Caco-2 (cell line): ENCODE results near the gene CSN2. TPM values are rescaled to one million over a fixed set of nuclear protein-coding genes. Genes with fewer than 3 reads are reported as not detected.
"Not testable (repeated sequence)": the region's sequence is repeated elsewhere in the genome, so short reads cannot be mapped to it uniquely, and the experiment has no call there.

Experiments used
- BruUV-seq: library from RNA; stranded (reverse); fragments of 400-500 nt; replicated peaks from 2 replicates; lab custom pipeline; 2021; lab: Mats Ljungman, UMichigan
- CTCF ChIA-PET: fragments of 300-600 bp; sonication (Branson Sonifier 250); formaldehyde crosslinking; loops from one replicate; lab custom pipeline; 2022; ENCODE audit warnings: antibody characterized with exemption; lab: Charles Lee
- POLR2A ChIA-PET: fragments of 300-600 bp; sonication (Branson Sonifier 250); formaldehyde crosslinking; loops from one replicate; lab custom pipeline; 2022; ENCODE audit warnings: antibody characterized with exemption; lab: Charles Lee
- DNase-seq, 2 experiments: peaks; one replicate each; pipeline versions ENCODE4 v3.0.0 to v3.0.0-alpha.2; 2020 to 2022
- H3K27me3 ChIP-seq: replicated peaks from 2 replicates; pipeline ENCODE4 v1.6.0; 2011; ENCODE audit warnings: low read length; ENCODE audit not compliant: control insufficient read depth, insufficient read depth
- H3K36me3 ChIP-seq: 2 replicates; pipeline ENCODE4 v1.5.1; 2011; ENCODE audit warnings: low read length; ENCODE audit not compliant: control insufficient read depth, insufficient read depth
- H3K4me1 ChIP-seq: fragments of 250-450 bp; sonication (Bioruptor Pico); 2 replicates; pipeline ENCODE4 v1.5.1; 2020; ENCODE audit warnings: mild to moderate bottlenecking
- H3K4me3 ChIP-seq: 2 replicates; pipeline ENCODE4 v1.5.1; 2011; ENCODE audit warnings: low read depth, mild to moderate bottlenecking, control low read depth, low read length
- H3K9me3 ChIP-seq: fragments of 250-450 bp; sonication (Bioruptor Pico); 2 replicates; pipeline ENCODE4 v1.5.1; 2020; ENCODE audit warnings: mild to moderate bottlenecking, moderate library complexity
- H3K27ac Mint-ChIP-seq: one replicate; pipeline ENCODE4 v1.8.0; 2022; ENCODE audit warnings: mixed read lengths; ENCODE audit not compliant: unreplicated experiment
- H3K27me3 Mint-ChIP-seq: one replicate; pipeline ENCODE4 v1.8.0; 2022; ENCODE audit warnings: mixed read lengths; ENCODE audit not compliant: insufficient read depth, unreplicated experiment
- H3K36me3 Mint-ChIP-seq: one replicate; pipeline ENCODE4 v1.8.0; 2022; ENCODE audit warnings: mild to moderate bottlenecking, mixed read lengths; ENCODE audit not compliant: insufficient read depth, unreplicated experiment
- H3K4me1 Mint-ChIP-seq: one replicate; pipeline ENCODE4 v1.8.0; 2022; ENCODE audit warnings: low read depth, mixed read lengths; ENCODE audit not compliant: unreplicated experiment
- H3K4me3 Mint-ChIP-seq: one replicate; pipeline ENCODE4 v1.8.0; 2022; ENCODE audit warnings: mild to moderate bottlenecking, moderate library complexity, mixed read lengths; ENCODE audit not compliant: unreplicated experiment
- H3K9me3 Mint-ChIP-seq: one replicate; pipeline ENCODE4 v1.8.0; 2022; ENCODE audit warnings: mixed read lengths; ENCODE audit not compliant: unreplicated experiment
- CTCF ChIP-seq, 2 experiments: fragments of 200-600 bp in 1 of 2; IDR thresholded peaks; 1 replicate in 1 of 2; 2 replicates in 1 of 2; pipeline versions ENCODE4 v1.5.1 to v1.8.0; 2011 to 2022; ENCODE audit warnings: antibody characterized with exemption in 1 of 2, control low read depth in 1 of 2, inconsistent platforms in 1 of 2, low read depth in 1 of 2, low read length in 1 of 2, mild to moderate bottlenecking in 1 of 2, moderate library complexity in 1 of 2; ENCODE audit not compliant: insufficient read depth in 1 of 2, severe bottlenecking in 1 of 2, unreplicated experiment in 1 of 2
- intact Hi-C: fragments of 100-400 bp; cut with micrococcal nuclease; formaldehyde crosslinking; loops from one replicate; pipeline ENCODE4 v1.10.0; 2022; ENCODE audit not compliant: unreplicated experiment
- total RNA-seq: library from RNA; stranded (reverse); gene quantifications from 2 replicates; pipeline ENCODE4 v1.2.3, GENCODE V29; 2022

Gene CSN2
- total RNA-seq, 1 experiment from 2014 or later: not detected

- no peak for DNase-seq
- Histone ChIP-seq H3K36me3 (no peaks in the 10 kb centered on the region), H3K4me1 (no peaks in the 10 kb centered on the region), H3K9me3 (no peaks in the 10 kb centered on the region), H3K4me3 (no peak overlapping the region), H3K27me3 (no peaks in the 10 kb centered on the region)
- Mint-ChIP-seq H3K4me1 (no peaks in the 10 kb centered on the region), H3K27ac (no peak overlapping the region), H3K36me3 (no peaks in the 10 kb centered on the region), H3K4me3 (no peak overlapping the region), H3K9me3 (no peaks in the 10 kb centered on the region), H3K27me3 (no peaks in the 10 kb centered on the region)
- no peak for TF ChIP-seq CTCF (IDR thresholded peaks at IDR 0.05; ENCODE audit: insufficient read depth in 1 of 2, low read depth in 1 of 2, low read length in 1 of 2, severe bottlenecking in 1 of 2, unreplicated experiment in 1 of 2)
- ChIA-PET POLR2A (no interaction called here), CTCF (no interaction called here)
- no TSS peak for BruUV-seq
- intact Hi-C loops: loop anchor here (1.0 kb wide), 1 partner anchor 41 kb away; no protein-coding TSS in a partner anchor
Observed at GRCh38 chr4:69936566-69936965, 29.0 kb downstream of the CSN2 start.

- Mint-ChIP-seq H3K27ac (no peak overlapping the region), H3K4me1 (no peaks in the 10 kb centered on the region), H3K4me3 (no peak overlapping the region), H3K36me3 (no peaks in the 10 kb centered on the region), H3K9me3 (no peaks in the 10 kb centered on the region), H3K27me3 (no peaks in the 10 kb centered on the region)
- no peak overlapping the region for H3K4me3 ChIP-seq
- H3K9me3 ChIP-seq: no peaks in the 10 kb centered on the region
- ChIA-PET CTCF (no interaction called here), POLR2A (no interaction called here)
- no peaks in the 10 kb centered on the region for H3K4me1 ChIP-seq
- no peaks in the 10 kb centered on the region for H3K27me3 ChIP-seq
- DNase-seq: no peak
- no peak for TF ChIP-seq CTCF (IDR thresholded peaks at IDR 0.05; ENCODE audit: insufficient read depth in 1 of 2, low read depth in 1 of 2, low read length in 1 of 2, severe bottlenecking in 1 of 2, unreplicated experiment in 1 of 2)
- intact Hi-C loops: no loop called here
- no TSS peak for BruUV-seq
- no peaks in the 10 kb centered on the region for H3K36me3 ChIP-seq
Observed at GRCh38 chr4:69934150-69934549, 31.4 kb downstream of the CSN2 start.

GRCh38 chr4:69930768-69931167, 34.8 kb downstream of the CSN2 start, which contains the start of gene CSN1S1:
CSN1S1 (plus strand) TSS chr4:69931068; CDS start chr4:69932556, 1,488 bp downstream.
- no peaks in the 10 kb centered on the region for H3K36me3 Mint-ChIP-seq

GRCh38 chr4:69923782-69924410, 41.6 kb downstream of the CSN2 start:
- H3K36me3 Mint-ChIP-seq, H3K4me3 ChIP-seq, H3K9me3 Mint-ChIP-seq, H3K27ac Mint-ChIP-seq, H3K36me3 ChIP-seq, H3K4me3 Mint-ChIP-seq, H3K4me1 ChIP-seq, H3K4me1 Mint-ChIP-seq, H3K27me3 ChIP-seq, POLR2A ChIA-PET, H3K27me3 Mint-ChIP-seq, DNase-seq, BruUV-seq, CTCF ChIA-PET, H3K9me3 ChIP-seq, intact Hi-C loops: not testable (repeated sequence)

More at GRCh38 chr4:69930768-69931167, 34.8 kb downstream of the CSN2 start, which contains the start of gene CSN1S1:
- Mint-ChIP-seq H3K27ac (no peak within 1 kb of the TSS), H3K4me1 (no peaks in the 10 kb centered on the region), H3K27me3 (no peaks in the 10 kb centered on the region), H3K4me3 (no peak within 1 kb of the TSS), H3K9me3 (no peaks in the 10 kb centered on the region)
- no peaks in the 10 kb centered on the region for H3K36me3 ChIP-seq
- ChIA-PET CTCF (no interaction called here), POLR2A (no interaction called here)
- no peaks in the 10 kb centered on the region for H3K4me1 ChIP-seq
- no peak within 1 kb of the TSS for H3K4me3 ChIP-seq
- H3K9me3 ChIP-seq: no peaks in the 10 kb centered on the region
- BruUV-seq: no TSS peak
- DNase-seq: no peak
- intact Hi-C loops: no loop called here
- no peak for TF ChIP-seq CTCF (IDR thresholded peaks at IDR 0.05; ENCODE audit: insufficient read depth in 1 of 2, low read depth in 1 of 2, low read length in 1 of 2, severe bottlenecking in 1 of 2, unreplicated experiment in 1 of 2)
- H3K27me3 ChIP-seq: no peaks in the 10 kb centered on the region
